Erythroblast (primary cell): ENCODE results near the gene ECD.

Experiments
- GATA1 ChIP-seq: IDR thresholded peaks from 2 replicates; pipeline ENCODE4 v1.6.1; 2011; ENCODE audit warnings: low read depth, mild to moderate bottlenecking, control low read depth, low read length, moderate library complexity
- POLR2A ChIP-seq: IDR thresholded peaks from 2 replicates; pipeline ENCODE4 v1.6.1; 2011; ENCODE audit warnings: mild to moderate bottlenecking, low read length

GRCh38 chr10:73166972-73167371 lies 836 bp downstream of the ECD start:
- TF ChIP-seq POLR2A (no peak), GATA1 (no peak)
